ENCODE data around the gene RHOT1. TPM values are rescaled to one million over a fixed set of nuclear protein-coding genes. Genes with fewer than 3 reads are reported as not detected.

The RHOT1 gene
- total and polyA plus RNA-seq, 10 donors = 21.2 to 57.1 (median 33.6) TPM

GRCh38 chr17:32269377-32269776 is 127.1 kb downstream of the RHOT1 start:
- H3K36me3 ChIP-seq = no peaks in the 10 kb centered on the region
- no peak for DNase-seq

GRCh38 chr17:32271844-32272243 is 129.5 kb downstream of the RHOT1 start:
- peaks cover under 1 to 79% (median 26%) of the 10 kb centered on the region in 7 donors for H3K27me3 ChIP-seq (replicated peaks in 1 of 7)

More at GRCh38 chr17:32269377-32269776, 127.1 kb downstream of the RHOT1 start:
- Histone ChIP-seq H3K4me3 (no peak overlapping the region), H3K4me1 (peaks cover 7 to 32% (median 26%) of the 10 kb centered on the region in 6 donors), H3K27me3 (replicated peaks in 1 of 7) (peaks cover 6 to 87% (median 35%) of the 10 kb centered on the region in 7 donors), H3K27ac (no peak overlapping the region), H3K9me3 (no peaks in the 10 kb centered on the region)
- TF ChIP-seq POLR2A (IDR thresholded peaks at IDR 0.05) (no peak), CTCF (IDR thresholded peaks at IDR 0.05 in 8 of 11, conservative IDR thresholded peaks at IDR 0.05 in 3 of 11) (no peak), POLR2AphosphoS5 (IDR thresholded peaks at IDR 0.05) (no peak)
- intact Hi-C loops (cut with DNase I; ENCODE audit: low total_unique reads) = no loop called here
- 64 to 77% (median 74%) methylated on average over 11 of the region's 11 CpGs for WGBS, 5 donors

GRCh38 chr17:32274101-32274500 is 131.8 kb downstream of the RHOT1 start:
- 82 to 90% (median 88%) methylated on average over 5 of the region's 5 CpGs for WGBS, 5 donors
- no peaks in the 10 kb centered on the region for H3K36me3 ChIP-seq
- intact Hi-C loops (cut with DNase I; ENCODE audit: low total_unique reads) = no loop called here
- no peak for DNase-seq
- no peak overlapping the region for H3K4me3 ChIP-seq
- H3K4me1 ChIP-seq = peaks cover 0 to 9% (median 2%) of the 10 kb centered on the region in 6 donors
- H3K27ac ChIP-seq = no peak overlapping the region
- no peaks in the 10 kb centered on the region for H3K9me3 ChIP-seq
- TF ChIP-seq CTCF (IDR thresholded peaks at IDR 0.05 in 8 of 11, conservative IDR thresholded peaks at IDR 0.05 in 3 of 11) (no peak), POLR2AphosphoS5 (IDR thresholded peaks at IDR 0.05) (no peak), POLR2A (IDR thresholded peaks at IDR 0.05) (no peak)
- H3K27me3 ChIP-seq (replicated peaks in 1 of 7) = peaks cover 0 to 56% (median 7%) of the 10 kb centered on the region in 7 donors

More at GRCh38 chr17:32271844-32272243, 129.5 kb downstream of the RHOT1 start:
- no peaks in the 10 kb centered on the region for H3K36me3 ChIP-seq
- no peak overlapping the region for H3K4me3 ChIP-seq
- peaks cover 2 to 22% (median 12%) of the 10 kb centered on the region in 6 donors for H3K4me1 ChIP-seq
- 92 to 97% (median 94%) methylated on average over 8 of the region's 8 CpGs for WGBS, 5 donors
- no peaks in the 10 kb centered on the region for H3K9me3 ChIP-seq
- no peak overlapping the region for H3K27ac ChIP-seq
- TF ChIP-seq POLR2AphosphoS5 (IDR thresholded peaks at IDR 0.05) = no peak
- TF ChIP-seq CTCF (IDR thresholded peaks at IDR 0.05 in 8 of 11, conservative IDR thresholded peaks at IDR 0.05 in 3 of 11) = no peak
- TF ChIP-seq POLR2A (IDR thresholded peaks at IDR 0.05) = no peak
- intact Hi-C loops (cut with DNase I; ENCODE audit: low total_unique reads) = no loop called here
- no peak for DNase-seq

- Histone ChIP-seq H3K4me3 (no peak overlapping the region), H3K36me3 (no peaks in the 10 kb centered on the region), H3K4me1 (peaks cover 0 to 9% (median 2%) of the 10 kb centered on the region in 6 donors), H3K9me3 (no peaks in the 10 kb centered on the region), H3K27ac (no peak overlapping the region), H3K27me3 (replicated peaks in 1 of 7) (peaks cover 0 to 51% (median 7%) of the 10 kb centered on the region in 7 donors)
- TF ChIP-seq POLR2A (IDR thresholded peaks at IDR 0.05) = no peak
- TF ChIP-seq CTCF (IDR thresholded peaks at IDR 0.05 in 8 of 11, conservative IDR thresholded peaks at IDR 0.05 in 3 of 11) = no peak
- no peak for TF ChIP-seq POLR2AphosphoS5 (IDR thresholded peaks at IDR 0.05)
- no peak for DNase-seq
- intact Hi-C loops (cut with DNase I; ENCODE audit: low total_unique reads) = no loop called here
- 80 to 97% (median 94%) methylated on average over 6 of the region's 6 CpGs for WGBS, 5 donors
Observed at GRCh38 chr17:32274643-32275042, 132.3 kb downstream of the RHOT1 start.

Small RNAs within 50 kb of the gene (small RNA-seq; reads per million reads assigned to genes)
- gene UBL5P2 = 0 to 0.12 (median 0) reads per million in 4 donors

Other genes with a start within 250 kb of the RHOT1 start
- gene UTP6, start 240.8 kb upstream of the RHOT1 start, total RNA-seq = 10 to 100 TPM; 38.0 to 75.2 (median 51.4) TPM
- gene UTP6, start 240.8 kb upstream of the RHOT1 start, polyA plus RNA-seq = 100 to 1,000 TPM in 1 of 3 donors, 10 to 100 TPM in 2; 77.6 to 141 (median 87.0) TPM
- gene SUZ12, start 205.5 kb upstream of the RHOT1 start, total RNA-seq = 10 to 100 TPM; 29.1 to 38.7 (median 30.7) TPM
- gene SUZ12, start 205.5 kb upstream of the RHOT1 start, polyA plus RNA-seq = 10 to 100 TPM; 14.9 to 18.4 (median 15.5) TPM
- 10 to 100 TPM; 19.7 to 53.1 (median 30.9) TPM for gene LRRC37B, start 135.1 kb upstream of the RHOT1 start, total RNA-seq
- gene LRRC37B, start 135.1 kb upstream of the RHOT1 start, polyA plus RNA-seq = 10 to 100 TPM; 10.7 to 17.1 (median 11.7) TPM
- under 1 TPM in 5 of 7 donors, not detected in 2; 0.07 to 0.72 (median 0.32) TPM for gene RHBDL3, start 123.3 kb downstream of the RHOT1 start, total RNA-seq
- under 1 TPM in 2 of 3 donors, not detected in 1; 0.06 TPM for gene RHBDL3, start 123.3 kb downstream of the RHOT1 start, polyA plus RNA-seq
- 10 to 100 TPM in 6 of 7 donors, 1 to 10 TPM in 1; 9.3 to 18.1 (median 14.4) TPM for gene C17orf75, start 199.7 kb downstream of the RHOT1 start, total RNA-seq
- gene C17orf75, start 199.7 kb downstream of the RHOT1 start, polyA plus RNA-seq = 10 to 100 TPM; 13.1 to 25.8 (median 17.9) TPM
- gene ZNF207, start 207.7 kb downstream of the RHOT1 start, total RNA-seq = 100 to 1,000 TPM; 187 to 300 (median 215) TPM
- gene ZNF207, start 207.7 kb downstream of the RHOT1 start, polyA plus RNA-seq = 10 to 100 TPM; 38.9 to 58.0 (median 48.8) TPM